Peyer's patch (tissue), 4 donors: Measurements from ENCODE around the gene NELFB. TPM values are rescaled to one million over a fixed set of nuclear protein-coding genes. Genes with fewer than 3 reads are reported as not detected.

Experiments used
- DNase-seq, 3 donors: peaks; one replicate each; pipeline ENCODE4 v3.0.0-alpha.2; 2017 to 2019
- H3K27ac ChIP-seq, 4 donors: fragments of 200-600 bp; sonication (generic); one replicate each; pipeline ENCODE4 v1.5.1; 2016 to 2019
- H3K27me3 ChIP-seq, 2 donors: fragments of 200-600 bp; sonication (generic); one replicate each; pipeline ENCODE4 v1.5.1; 2019
- H3K36me3 ChIP-seq, 3 donors: fragments of 200-600 bp; sonication (generic); one replicate each; pipeline ENCODE4 v1.5.1; 2016 to 2019
- H3K4me1 ChIP-seq, 4 donors: fragments of 200-600 bp; sonication (generic); one replicate each; pipeline ENCODE4 v1.5.1; 2016 to 2019
- H3K4me3 ChIP-seq, 4 donors: fragments of 200-600 bp; sonication (generic); 1 replicate in 3 of 4; 2 replicates in 1 of 4; pipeline ENCODE4 v1.5.1; 2016 to 2019; ENCODE audit warnings: mild to moderate bottlenecking in 1 of 4
- H3K9me3 ChIP-seq, 4 donors: fragments of 200-600 bp; sonication (generic); one replicate each; pipeline ENCODE4 v1.5.1; 2016 to 2019; ENCODE audit warnings: mild to moderate bottlenecking in 1 of 4
- POLR2A ChIP-seq, 2 donors: fragments of 450-650 bp; IDR thresholded peaks; one replicate each; pipeline ENCODE4 v1.5.1; 2017; ENCODE audit warnings: antibody characterized with exemption in 2 of 2, mild to moderate bottlenecking in 2 of 2, moderate library complexity in 2 of 2
- total RNA-seq, 4 donors: library from RNA; depleted of rRNA; stranded (reverse); fragments of >200 nt; gene quantifications; one replicate each; pipeline ENCODE4 v1.1.0, GENCODE V29; 2016
- TF ChIP-seq, protein P1 (sequence below), 6 experiments: fragments of 450-650 bp in 4 of 6; fragments of 200-600 bp in 2 of 6; sonication (generic) in 1 of 6; IDR thresholded peaks; one replicate each; pipeline ENCODE4 v1.5.1; 2017 to 2019; ENCODE audit warnings: antibody characterized with exemption in 6 of 6, mild to moderate bottlenecking in 3 of 6, moderate library complexity in 1 of 6

The NELFB gene
- total RNA-seq, 4 donors from 2014 or later, result 47.4 to 57.8 (median 50.2) TPM

DNA sequence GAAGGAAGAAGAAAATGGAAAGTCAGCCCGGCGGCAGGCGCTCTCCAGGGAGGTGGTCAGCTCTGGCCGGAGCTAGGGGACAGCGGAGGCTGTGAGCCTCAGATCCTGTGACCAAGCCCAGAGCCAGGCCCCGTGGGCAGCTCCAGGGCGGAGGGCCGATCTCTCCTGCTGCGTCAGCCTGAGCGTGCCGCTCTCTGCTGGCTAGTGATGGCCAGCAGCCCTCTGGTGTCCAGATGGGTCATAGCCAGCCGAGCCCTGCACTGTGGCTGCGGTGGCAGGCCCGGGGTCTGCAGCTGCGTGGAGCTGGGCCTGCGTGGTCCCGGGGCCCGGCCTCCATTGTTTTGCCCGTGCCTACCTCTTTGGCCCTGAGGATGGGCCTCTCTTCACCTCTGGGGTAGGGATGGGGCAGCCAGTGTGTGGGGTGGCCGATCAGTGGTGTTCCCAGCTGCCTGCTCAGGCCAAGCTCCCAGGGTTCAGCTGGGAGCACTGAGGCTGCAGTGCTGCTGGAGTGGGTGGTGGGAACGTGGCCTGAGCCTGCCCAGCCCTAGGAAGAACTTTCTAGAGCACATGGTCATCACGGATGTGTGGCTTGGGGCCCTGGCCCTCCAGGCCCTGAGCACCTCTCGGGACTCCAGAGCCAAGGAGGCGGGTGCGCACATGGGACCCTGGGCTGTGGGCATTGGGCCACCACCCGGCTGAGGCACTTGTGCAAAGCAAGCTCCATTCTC is 64.0 kb downstream of the NELFB start:
- H3K27me3 ChIP-seq, result no peaks in the 10 kb centered on the region
- H3K27ac ChIP-seq, result peak overlapping the region in 2 of 4 donors; percentile 37 to 64
- DNase-seq, result no peak
- TF ChIP-seq, protein P1, sequence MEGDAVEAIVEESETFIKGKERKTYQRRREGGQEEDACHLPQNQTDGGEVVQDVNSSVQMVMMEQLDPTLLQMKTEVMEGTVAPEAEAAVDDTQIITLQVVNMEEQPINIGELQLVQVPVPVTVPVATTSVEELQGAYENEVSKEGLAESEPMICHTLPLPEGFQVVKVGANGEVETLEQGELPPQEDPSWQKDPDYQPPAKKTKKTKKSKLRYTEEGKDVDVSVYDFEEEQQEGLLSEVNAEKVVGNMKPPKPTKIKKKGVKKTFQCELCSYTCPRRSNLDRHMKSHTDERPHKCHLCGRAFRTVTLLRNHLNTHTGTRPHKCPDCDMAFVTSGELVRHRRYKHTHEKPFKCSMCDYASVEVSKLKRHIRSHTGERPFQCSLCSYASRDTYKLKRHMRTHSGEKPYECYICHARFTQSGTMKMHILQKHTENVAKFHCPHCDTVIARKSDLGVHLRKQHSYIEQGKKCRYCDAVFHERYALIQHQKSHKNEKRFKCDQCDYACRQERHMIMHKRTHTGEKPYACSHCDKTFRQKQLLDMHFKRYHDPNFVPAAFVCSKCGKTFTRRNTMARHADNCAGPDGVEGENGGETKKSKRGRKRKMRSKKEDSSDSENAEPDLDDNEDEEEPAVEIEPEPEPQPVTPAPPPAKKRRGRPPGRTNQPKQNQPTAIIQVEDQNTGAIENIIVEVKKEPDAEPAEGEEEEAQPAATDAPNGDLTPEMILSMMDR (IDR thresholded peaks at IDR 0.05), result peak in 2 of 6 experiments; percentile 11 to 17
- no peak for TF ChIP-seq POLR2A (IDR thresholded peaks at IDR 0.05)
- H3K9me3 ChIP-seq, result no peaks in the 10 kb centered on the region
- no peaks in the 10 kb centered on the region for H3K36me3 ChIP-seq
- H3K4me1 ChIP-seq, result peaks cover 0 to 23% (median 15%) of the 10 kb centered on the region in 4 donors
- H3K4me3 ChIP-seq, result no peak overlapping the region

DNA sequence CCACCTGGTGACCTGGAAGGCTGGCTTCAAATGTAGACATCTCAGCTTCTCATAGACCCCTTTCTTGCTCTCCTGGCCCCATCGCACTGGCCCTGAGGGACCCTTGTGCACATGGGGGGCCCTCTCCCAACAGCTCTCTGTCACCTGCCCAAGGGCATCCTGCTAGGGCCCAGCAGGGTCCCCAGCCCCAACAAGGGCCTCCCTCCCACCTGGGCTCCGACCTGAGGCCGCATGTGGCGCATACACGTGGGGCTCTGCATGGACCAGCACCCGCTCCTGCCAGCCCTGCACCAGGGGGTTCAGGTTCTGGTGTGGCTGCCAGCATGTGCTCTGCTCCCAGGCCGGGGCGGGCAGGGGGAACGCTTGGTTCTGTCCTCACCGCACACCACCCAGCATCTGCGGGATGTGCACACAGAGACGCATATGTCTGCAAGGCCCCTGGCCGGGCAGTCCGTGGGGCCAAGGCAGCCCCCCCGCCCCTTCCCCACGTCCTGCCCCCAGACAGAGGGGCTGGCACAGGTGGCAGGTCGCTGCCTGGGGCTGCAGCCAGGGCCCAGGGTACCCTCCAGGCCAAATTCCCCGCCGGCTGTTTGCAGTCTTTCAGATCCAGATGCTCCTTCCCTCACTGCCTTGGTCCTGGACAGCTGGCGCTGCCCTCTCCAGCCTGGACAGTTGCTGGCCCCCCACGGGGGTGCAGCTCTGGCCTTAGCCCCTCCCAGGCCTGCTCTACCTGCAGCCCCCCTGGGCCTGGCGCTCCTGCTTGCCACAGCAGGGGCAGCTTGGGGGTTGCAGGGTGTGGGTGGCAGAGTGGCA is 64.8 kb downstream of the NELFB start:
- Histone ChIP-seq H3K36me3 (no peaks in the 10 kb centered on the region), H3K27ac (peak overlapping the region in 1 of 4 donors; percentile 64), H3K4me1 (peaks cover 0 to 23% (median 13%) of the 10 kb centered on the region in 4 donors), H3K4me3 (peak overlapping the region in 1 of 4 donors; percentile 24), H3K9me3 (no peaks in the 10 kb centered on the region), H3K27me3 (no peaks in the 10 kb centered on the region)
- DNase-seq, result peak in 1 of 3 donors; percentile 43
- no peak for TF ChIP-seq POLR2A (IDR thresholded peaks at IDR 0.05)
- TF ChIP-seq, protein P1 (IDR thresholded peaks at IDR 0.05), result no peak

DNA sequence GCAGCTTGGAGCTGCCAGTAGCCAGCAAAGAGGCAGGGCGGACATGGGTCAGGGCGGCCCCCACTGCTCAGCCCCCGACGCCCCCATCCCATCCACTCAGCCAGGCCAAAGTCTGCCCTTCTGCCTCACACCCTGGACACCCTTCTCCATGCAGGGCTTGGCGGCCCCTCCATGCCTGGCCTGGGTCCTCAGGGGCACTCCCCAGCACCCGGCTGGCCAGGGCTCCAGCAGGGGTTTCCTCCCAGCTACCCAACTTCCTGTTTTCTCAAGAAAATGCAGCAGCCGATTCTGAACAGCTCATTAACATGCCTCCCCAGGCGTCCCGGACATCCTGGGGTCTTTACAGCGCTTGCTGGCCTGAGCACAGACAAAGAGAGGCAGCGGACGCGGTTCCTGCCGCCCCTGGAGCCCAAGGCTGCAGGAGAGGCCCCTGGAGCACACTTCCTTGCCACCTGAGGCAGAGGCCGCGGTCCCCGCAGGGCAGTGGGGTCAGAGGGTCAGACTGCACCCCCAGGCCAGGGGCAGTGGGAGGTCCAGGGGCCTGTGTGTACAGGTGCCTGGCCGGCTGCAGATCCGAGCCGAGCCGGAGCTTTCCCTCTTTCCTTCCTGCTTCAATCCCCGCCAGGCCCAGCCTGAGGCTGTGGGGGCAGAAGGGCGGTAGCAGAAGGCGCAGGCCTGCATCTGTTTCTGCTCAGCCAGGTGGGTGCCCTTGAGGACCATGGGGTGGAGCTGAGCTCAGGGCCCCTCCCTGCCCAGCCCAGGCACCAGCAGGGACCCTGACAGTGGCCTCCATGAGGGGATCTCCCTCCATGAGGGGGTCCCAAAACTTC is 65.6 kb downstream of the NELFB start:
- TF ChIP-seq, protein P1 (IDR thresholded peaks at IDR 0.05), result no peak
- no peak for TF ChIP-seq POLR2A (IDR thresholded peaks at IDR 0.05)
- DNase-seq, result peak in 2 of 3 donors; percentile 72 to 80
- no peaks in the 10 kb centered on the region for H3K9me3 ChIP-seq
- H3K27me3 ChIP-seq, result no peaks in the 10 kb centered on the region
- H3K4me1 ChIP-seq, result peaks cover 0 to 21% (median 8%) of the 10 kb centered on the region in 4 donors
- peak overlapping the region in 1 of 4 donors; percentile 64 for H3K27ac ChIP-seq
- H3K36me3 ChIP-seq, result no peaks in the 10 kb centered on the region
- peak overlapping the region in 1 of 4 donors; percentile 24 for H3K4me3 ChIP-seq

DNA sequence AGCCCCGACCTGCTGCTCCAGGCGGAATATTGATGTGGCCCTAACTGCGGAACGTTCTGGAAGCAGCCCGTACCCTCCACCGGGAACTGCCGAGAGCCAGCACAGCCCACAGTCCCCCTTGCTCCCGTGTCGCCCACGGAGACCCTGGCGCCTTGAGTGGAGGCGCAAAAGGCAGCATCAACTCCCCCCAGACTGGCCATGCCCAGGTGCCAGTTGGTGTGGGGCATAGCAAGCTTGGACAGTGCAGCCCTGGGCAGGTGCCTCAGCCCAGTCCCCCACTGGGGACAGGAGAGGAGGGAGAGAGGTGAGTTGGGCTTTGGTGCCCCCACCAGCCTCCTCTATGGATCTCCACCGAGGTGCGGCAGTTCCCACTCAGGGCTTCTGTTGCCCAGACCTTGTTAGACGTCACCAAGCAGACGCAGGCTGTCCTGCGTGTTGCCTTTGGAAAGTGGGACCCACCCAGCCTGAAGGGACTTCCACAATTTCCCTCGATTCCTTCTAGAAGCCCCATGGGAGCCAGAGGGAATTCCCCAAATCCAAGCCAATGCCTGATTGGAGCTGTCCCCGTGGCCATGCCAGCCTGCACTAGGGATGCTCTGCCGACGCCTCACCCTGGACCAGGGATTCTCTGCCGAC is 66.7 kb downstream of the NELFB start:
- DNase-seq, result peak in 1 of 3 donors; percentile 37
- no peak overlapping the region for H3K4me3 ChIP-seq
- no peak overlapping the region for H3K27ac ChIP-seq
- TF ChIP-seq, protein P1 (IDR thresholded peaks at IDR 0.05), result no peak
- TF ChIP-seq POLR2A (IDR thresholded peaks at IDR 0.05), result no peak
- H3K4me1 ChIP-seq, result peaks cover 0 to 11% (median 0%) of the 10 kb centered on the region in 4 donors
- no peaks in the 10 kb centered on the region for H3K36me3 ChIP-seq
- H3K9me3 ChIP-seq, result no peaks in the 10 kb centered on the region
- no peaks in the 10 kb centered on the region for H3K27me3 ChIP-seq

Other genes starting within 250 kb of the NELFB start
- 10 to 100 TPM; 46.4 to 69.0 (median 49.0) TPM for gene ABCA2, start 227.1 kb upstream of the NELFB start, total RNA-seq
- gene FUT7, start 223.2 kb upstream of the NELFB start, total RNA-seq, result not detected
- 100 to 1,000 TPM in 2 of 4 donors, 10 to 100 TPM in 2; 54.2 to 106 (median 83.8) TPM for gene NPDC1, start 209.2 kb upstream of the NELFB start, total RNA-seq
- 10 to 100 TPM in 3 of 4 donors, 1 to 10 TPM in 1; 5.0 to 53.8 (median 28.9) TPM for gene ENTPD2, start 201.3 kb upstream of the NELFB start, total RNA-seq
- gene SAPCD2, start 184.8 kb upstream of the NELFB start, total RNA-seq, result 10 to 100 TPM in 1 of 4 donors, 1 to 10 TPM in 3; 5.6 to 12.4 (median 7.9) TPM
- 10 to 100 TPM in 1 of 4 donors, 1 to 10 TPM in 3; 4.9 to 15.7 (median 6.6) TPM for gene UAP1L1, start 177.8 kb upstream of the NELFB start, total RNA-seq
- 10 to 100 TPM; 42.7 to 74.7 (median 61.0) TPM for gene MAN1B1, start 168.3 kb upstream of the NELFB start, total RNA-seq
- gene DPP7, start 140.6 kb upstream of the NELFB start, total RNA-seq, result 100 to 1,000 TPM in 1 of 4 donors, 10 to 100 TPM in 3; 44.7 to 177 (median 76.7) TPM
- not detected for gene GRIN1, start 116.2 kb upstream of the NELFB start, total RNA-seq
- 10 to 100 TPM; 14.5 to 45.7 (median 34.1) TPM for gene LRRC26, start 85.3 kb upstream of the NELFB start, total RNA-seq
- not detected for gene TMEM210, start 83.3 kb upstream of the NELFB start, total RNA-seq
- gene ANAPC2, start 66.8 kb upstream of the NELFB start, total RNA-seq, result 100 to 1,000 TPM in 2 of 4 donors, 10 to 100 TPM in 2; 37.7 to 118 (median 78.7) TPM
- gene SSNA1, start 66.7 kb upstream of the NELFB start, total RNA-seq, result 10 to 100 TPM; 58.6 to 82.0 (median 71.6) TPM
- 100 to 1,000 TPM in 3 of 4 donors, 10 to 100 TPM in 1; 28.1 to 167 (median 130) TPM for gene TPRN, start 54.6 kb upstream of the NELFB start, total RNA-seq
- gene TMEM203, start 49.7 kb upstream of the NELFB start, total RNA-seq, result 10 to 100 TPM; 11.6 to 33.5 (median 27.6) TPM
- gene NDOR1, start 49.6 kb upstream of the NELFB start, total RNA-seq, result 10 to 100 TPM; 16.3 to 39.2 (median 25.1) TPM
- 1 to 10 TPM in 2 of 4 donors, not detected in 2; 4.4 to 5.9 TPM for gene RNF208, start 33.1 kb upstream of the NELFB start, total RNA-seq
- gene CYSRT1, start 30.2 kb upstream of the NELFB start, total RNA-seq, result 1 to 10 TPM in 2 of 4 donors, not detected in 2; 1.3 to 1.9 TPM
- not detected for gene RNF224, start 27.8 kb upstream of the NELFB start, total RNA-seq
- gene SLC34A3, start 24.4 kb upstream of the NELFB start, total RNA-seq, result 10 to 100 TPM in 2 of 4 donors, 1 to 10 TPM in 1, not detected in 1; 4.0 to 14.8 (median 13.3) TPM
- gene TUBB4B, start 14.0 kb upstream of the NELFB start, total RNA-seq, result 100 to 1,000 TPM; 174 to 409 (median 322) TPM
- not detected for gene STPG3, start 4.0 kb upstream of the NELFB start, total RNA-seq
- 10 to 100 TPM; 33.8 to 45.7 (median 39.2) TPM for gene TOR4A, start 22.4 kb downstream of the NELFB start, total RNA-seq
- gene NRARP, start 46.9 kb downstream of the NELFB start, total RNA-seq, result 10 to 100 TPM; 35.3 to 56.1 (median 43.8) TPM
- gene EXD3, start 167.8 kb downstream of the NELFB start, total RNA-seq, result 10 to 100 TPM; 38.7 to 82.4 (median 61.6) TPM
- gene NOXA1, start 168.1 kb downstream of the NELFB start, total RNA-seq, result 10 to 100 TPM; 28.2 to 37.3 (median 33.2) TPM
- 100 to 1,000 TPM in 2 of 4 donors, 10 to 100 TPM in 2; 26.4 to 143 (median 104) TPM for gene ENTPD8, start 186.0 kb downstream of the NELFB start, total RNA-seq
- 100 to 1,000 TPM in 3 of 4 donors, 10 to 100 TPM in 1; 47.0 to 135 (median 117) TPM for gene NSMF, start 204.0 kb downstream of the NELFB start, total RNA-seq